ENCODE measurements around the gene EPHA10.
"Not testable (repeated sequence)": the region's sequence is repeated elsewhere in the genome, so short reads cannot be mapped to it uniquely, and the experiment has no call there.

- not testable (repeated sequence) for TF ChIP-seq CTCF (conservative IDR thresholded peaks at IDR 0.05; ENCODE audit: low read length); EZH2phosphoT487 (IDR thresholded peaks at IDR 0.05; ENCODE audit: borderline replicate concordance)
Observed at GRCh38 chr1:37738619-37739018, 26.3 kb downstream of the EPHA10 start.
